KMS-11 (cell line): ENCODE results near the gene USP6.

Experiments
- H2AFZ ChIP-seq: fragments of 200-600 bp; sonication (generic); 2 replicates; pipeline ENCODE4 v1.6.1; 2016; ENCODE audit warnings: antibody characterized with exemption, mixed run types, low read depth
- H3K27ac ChIP-seq: fragments of 200-600 bp; sonication (generic); 2 replicates; pipeline ENCODE4 v1.6.1; 2016; ENCODE audit warnings: mild to moderate bottlenecking, mixed run types
- H3K27me3 ChIP-seq: fragments of 200-600 bp; sonication (generic); 2 replicates; pipeline ENCODE4 v1.6.1; 2017; ENCODE audit warnings: mild to moderate bottlenecking, low read depth, mixed run types, moderate library complexity; ENCODE audit not compliant: insufficient read depth
- H3K36me3 ChIP-seq: fragments of 200-600 bp; sonication (generic); 2 replicates; pipeline ENCODE4 v1.6.1; 2017; ENCODE audit warnings: mild to moderate bottlenecking, mixed run types; ENCODE audit not compliant: insufficient read depth
- H3K4me1 ChIP-seq: fragments of 200-600 bp; sonication (generic); 2 replicates; pipeline ENCODE4 v1.6.1; 2016; ENCODE audit warnings: mild to moderate bottlenecking, low read depth, mixed run types; ENCODE audit not compliant: poor library complexity, severe bottlenecking
- H3K4me2 ChIP-seq: fragments of 200-600 bp; sonication (generic); 2 replicates; pipeline ENCODE4 v1.7.0; 2016; ENCODE audit warnings: mild to moderate bottlenecking, mixed run types
- H3K4me3 ChIP-seq: fragments of 200-600 bp; sonication (generic); IDR thresholded peaks from 2 replicates; pipeline ENCODE4 v1.6.1; 2017; ENCODE audit warnings: low read depth, low read length, mixed read lengths; ENCODE audit not compliant: insufficient read depth
- H3K79me2 ChIP-seq: fragments of 200-600 bp; sonication (generic); 2 replicates; pipeline ENCODE4 v1.6.1; 2016; ENCODE audit warnings: low read depth, mixed run types; ENCODE audit not compliant: insufficient read depth
- H3K9ac ChIP-seq: fragments of 200-600 bp; sonication (generic); 2 replicates; pipeline ENCODE4 v1.6.1; 2016; ENCODE audit warnings: mild to moderate bottlenecking, mixed run types
- H4K20me1 ChIP-seq: fragments of 200-600 bp; sonication (generic); 2 replicates; pipeline ENCODE4 v1.6.1; 2016; ENCODE audit warnings: mild to moderate bottlenecking, mixed run types; ENCODE audit not compliant: insufficient read depth
- TF ChIP-seq, protein P1 (sequence below): fragments of 200-600 bp; sonication (generic); conservative IDR thresholded peaks from 2 replicates; pipeline ENCODE4 v1.6.1; 2017; ENCODE audit warnings: low read depth, mild to moderate bottlenecking, antibody characterized with exemption, low read length, moderate library complexity, mixed read lengths

The USP6 gene

DNA sequence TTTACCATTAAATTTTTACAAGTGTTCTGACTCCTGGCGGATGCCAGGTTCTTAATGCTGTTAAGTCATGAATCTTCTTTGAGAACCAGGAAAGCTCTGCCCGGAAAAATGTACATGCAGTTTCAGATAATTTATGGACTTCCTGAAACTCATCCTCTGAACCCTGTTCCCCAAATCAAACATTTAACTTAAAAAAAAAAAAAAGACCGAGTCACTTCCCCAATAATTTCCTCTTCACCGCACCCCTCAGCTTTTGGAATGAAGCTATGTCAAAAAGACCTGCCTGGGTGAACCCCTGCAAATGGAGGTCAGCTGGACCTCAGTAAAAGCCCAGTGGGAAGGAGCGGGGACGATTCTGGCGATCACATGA, 19.1 kb upstream of the USP6 start:
- H3K4me3 ChIP-seq, result no peak overlapping the region
- H2AFZ ChIP-seq, result no peak overlapping the region
- no peak overlapping the region for H3K4me2 ChIP-seq

DNA sequence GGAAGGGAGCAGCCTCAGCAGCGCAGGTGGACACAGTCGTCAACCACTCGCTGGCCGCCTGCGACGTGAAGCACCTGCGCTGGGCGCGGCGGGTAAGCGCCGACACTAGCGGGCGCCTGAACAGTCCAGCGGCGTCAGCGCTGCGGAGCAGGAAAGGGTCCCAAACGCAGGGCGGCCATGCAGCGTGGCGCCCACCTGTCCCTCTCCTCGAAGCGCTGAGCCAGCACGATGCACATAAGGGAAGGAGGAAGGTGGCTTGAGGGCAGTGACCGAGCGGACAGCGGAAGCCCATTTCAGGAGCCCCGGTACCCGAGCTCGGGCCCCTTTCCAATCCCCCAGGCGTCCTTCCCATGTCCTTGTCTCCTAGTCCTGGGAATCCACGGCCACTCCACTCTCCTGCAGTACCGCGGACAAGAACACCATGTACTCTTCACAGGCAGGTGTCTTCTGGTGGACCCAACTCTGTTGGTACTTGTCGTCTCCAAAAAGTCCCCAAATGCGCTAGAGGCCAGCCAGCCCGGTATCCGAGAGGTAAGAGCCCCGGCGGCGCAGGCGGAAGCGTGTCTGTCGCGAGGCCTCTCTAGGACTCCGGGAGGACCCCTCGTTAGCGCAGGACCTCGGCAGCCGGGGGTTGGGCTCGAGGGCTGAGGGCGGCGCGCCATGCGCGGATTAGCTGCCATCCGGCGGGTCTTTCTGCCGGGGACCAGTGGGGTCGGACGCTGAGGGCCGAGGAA, 18.6 kb upstream of the USP6 start:
- Histone ChIP-seq H3K27ac (no peak overlapping the region), H3K4me3 (no peak overlapping the region), H3K36me3 (no peaks in the 10 kb centered on the region), H3K27me3 (no peaks in the 10 kb centered on the region), H3K79me2 (no peaks in the 10 kb centered on the region), H4K20me1 (no peaks in the 10 kb centered on the region), H2AFZ (no peak overlapping the region), H3K4me2 (no peak overlapping the region), H3K4me1 (no peaks in the 10 kb centered on the region), H3K9ac (no peak overlapping the region)
- TF ChIP-seq, protein P1, sequence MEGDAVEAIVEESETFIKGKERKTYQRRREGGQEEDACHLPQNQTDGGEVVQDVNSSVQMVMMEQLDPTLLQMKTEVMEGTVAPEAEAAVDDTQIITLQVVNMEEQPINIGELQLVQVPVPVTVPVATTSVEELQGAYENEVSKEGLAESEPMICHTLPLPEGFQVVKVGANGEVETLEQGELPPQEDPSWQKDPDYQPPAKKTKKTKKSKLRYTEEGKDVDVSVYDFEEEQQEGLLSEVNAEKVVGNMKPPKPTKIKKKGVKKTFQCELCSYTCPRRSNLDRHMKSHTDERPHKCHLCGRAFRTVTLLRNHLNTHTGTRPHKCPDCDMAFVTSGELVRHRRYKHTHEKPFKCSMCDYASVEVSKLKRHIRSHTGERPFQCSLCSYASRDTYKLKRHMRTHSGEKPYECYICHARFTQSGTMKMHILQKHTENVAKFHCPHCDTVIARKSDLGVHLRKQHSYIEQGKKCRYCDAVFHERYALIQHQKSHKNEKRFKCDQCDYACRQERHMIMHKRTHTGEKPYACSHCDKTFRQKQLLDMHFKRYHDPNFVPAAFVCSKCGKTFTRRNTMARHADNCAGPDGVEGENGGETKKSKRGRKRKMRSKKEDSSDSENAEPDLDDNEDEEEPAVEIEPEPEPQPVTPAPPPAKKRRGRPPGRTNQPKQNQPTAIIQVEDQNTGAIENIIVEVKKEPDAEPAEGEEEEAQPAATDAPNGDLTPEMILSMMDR, result no peak

More for the DNA sequence above, 19.1 kb upstream of the USP6 start:
- TF ChIP-seq, protein P1, result no peak
- Histone ChIP-seq H3K9ac (no peak overlapping the region), H3K27ac (no peak overlapping the region), H3K27me3 (no peaks in the 10 kb centered on the region), H3K4me1 (no peaks in the 10 kb centered on the region), H4K20me1 (no peaks in the 10 kb centered on the region), H3K79me2 (no peaks in the 10 kb centered on the region), H3K36me3 (no peaks in the 10 kb centered on the region)

DNA sequence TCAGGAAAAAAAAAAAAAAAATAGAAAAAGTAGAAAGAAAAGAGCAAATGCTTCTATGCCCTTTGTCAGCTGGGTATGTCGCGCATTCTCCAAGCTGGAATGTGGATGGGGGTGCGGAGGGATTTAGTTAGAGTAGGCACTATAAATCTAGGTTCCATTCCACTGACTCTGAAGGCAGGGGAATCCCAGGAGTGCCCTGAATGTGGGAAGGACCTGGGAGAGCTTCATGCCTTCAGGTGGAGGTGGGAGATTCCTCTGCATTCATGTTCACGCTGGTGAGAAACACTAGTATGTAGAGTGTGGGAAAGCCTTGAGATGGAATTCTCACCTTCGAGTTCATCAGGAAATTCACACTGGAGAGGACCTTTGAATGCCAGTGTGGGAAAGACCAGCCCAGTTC, 16.6 kb upstream of the USP6 start:
- Histone ChIP-seq H2AFZ (no peak overlapping the region), H3K4me2 (no peak overlapping the region), H3K79me2 (no peaks in the 10 kb centered on the region), H3K9ac (no peak overlapping the region), H3K4me3 (no peak overlapping the region), H3K4me1 (no peaks in the 10 kb centered on the region), H4K20me1 (no peaks in the 10 kb centered on the region), H3K27me3 (no peaks in the 10 kb centered on the region), H3K27ac (no peak overlapping the region), H3K36me3 (no peaks in the 10 kb centered on the region)
- TF ChIP-seq, protein P1, result no peak

DNA sequence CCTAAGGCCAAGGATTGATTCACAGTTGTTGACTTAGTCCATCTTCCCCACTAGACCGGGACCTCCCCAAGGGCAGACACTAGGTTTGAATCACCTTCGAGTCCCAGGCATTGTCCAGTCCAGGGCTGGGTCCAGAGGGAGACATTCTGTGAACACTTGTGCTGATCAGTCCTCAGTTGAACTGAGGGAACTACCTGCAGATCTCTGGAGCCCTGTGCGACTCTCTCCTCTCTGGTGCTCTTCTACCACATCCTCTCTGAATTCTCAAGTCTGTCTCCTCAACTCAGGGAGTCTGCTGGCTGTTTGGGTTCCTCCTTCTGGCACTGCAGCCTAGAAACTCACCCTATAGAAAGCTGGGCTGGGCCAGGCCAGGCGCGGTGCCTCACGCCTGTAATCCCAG, 15.0 kb upstream of the USP6 start:
- H3K4me1 ChIP-seq, result no peaks in the 10 kb centered on the region
- H3K27me3 ChIP-seq, result no peaks in the 10 kb centered on the region
- no peak overlapping the region for H3K4me2 ChIP-seq
- H3K9ac ChIP-seq, result no peak overlapping the region
- no peak overlapping the region for H3K27ac ChIP-seq
- H3K4me3 ChIP-seq, result no peak overlapping the region
- no peak overlapping the region for H2AFZ ChIP-seq
- no peaks in the 10 kb centered on the region for H4K20me1 ChIP-seq
- TF ChIP-seq, protein P1, result no peak
- H3K36me3 ChIP-seq, result no peaks in the 10 kb centered on the region
- H3K79me2 ChIP-seq, result no peaks in the 10 kb centered on the region
